ENCODE data around the gene CHDH.

Gene CHDH

GRCh38 chr3:53818221-53819162 lies 27.7 kb downstream of the CHDH start:
- Histone ChIP-seq H3F3A (ENCODE audit: insufficient read depth, low read length) (no peaks in the 10 kb centered on the region), H3K9me2 (ENCODE audit: low read depth, low read length) (no peaks in the 10 kb centered on the region), H3K4me1 (ENCODE audit: insufficient read depth, low read length, severe bottlenecking) (no peaks in the 10 kb centered on the region), H2AFZ (ENCODE audit: low read length) (no peak overlapping the region), H4K20me1 (ENCODE audit: insufficient read depth, low read length) (no peaks in the 10 kb centered on the region), H3K9me3 (ENCODE audit: low read length) (no peaks in the 10 kb centered on the region), H3K27me3 (ENCODE audit: insufficient read depth, low read length) (no peaks in the 10 kb centered on the region), H3K79me2 (ENCODE audit: insufficient read depth, low read length) (no peaks in the 10 kb centered on the region), H3K36me3 (ENCODE audit: insufficient read depth, low read length) (no peaks in the 10 kb centered on the region), H3K4me3 (ENCODE audit: low read depth, low read length, poor library complexity, severe bottlenecking) (no peak overlapping the region), H3K4me2 (ENCODE audit: low read length) (no peak overlapping the region), H3K9ac (ENCODE audit: low read length) (no peak overlapping the region), H3K27ac (ENCODE audit: low read depth, low read length, poor library complexity, severe bottlenecking) (no peak overlapping the region)
- TF ChIP-seq EZH2 (IDR thresholded peaks at IDR 0.05; ENCODE audit: borderline replicate concordance, low read length) (no peak), CTCF (IDR thresholded peaks at IDR 0.05; ENCODE audit: low read length) (no peak)

GRCh38 chr3:53817809-53818208 lies 28.4 kb downstream of the CHDH start:
- H3K4me1 ChIP-seq (ENCODE audit: insufficient read depth, low read length, severe bottlenecking): no peaks in the 10 kb centered on the region
- H3K27me3 ChIP-seq (ENCODE audit: insufficient read depth, low read length): no peaks in the 10 kb centered on the region
- no peak overlapping the region for H3K27ac ChIP-seq (ENCODE audit: low read depth, low read length, poor library complexity, severe bottlenecking)
- H3K9ac ChIP-seq (ENCODE audit: low read length): no peak overlapping the region
- H3F3A ChIP-seq (ENCODE audit: insufficient read depth, low read length): no peaks in the 10 kb centered on the region
- no peak overlapping the region for H2AFZ ChIP-seq (ENCODE audit: low read length)
- H3K79me2 ChIP-seq (ENCODE audit: insufficient read depth, low read length): no peaks in the 10 kb centered on the region
- H3K36me3 ChIP-seq (ENCODE audit: insufficient read depth, low read length): no peaks in the 10 kb centered on the region
- no peaks in the 10 kb centered on the region for H3K9me2 ChIP-seq (ENCODE audit: low read depth, low read length)
- no peak overlapping the region for H3K4me3 ChIP-seq (ENCODE audit: low read depth, low read length, poor library complexity, severe bottlenecking)
- H4K20me1 ChIP-seq (ENCODE audit: insufficient read depth, low read length): no peaks in the 10 kb centered on the region
- H3K9me3 ChIP-seq (ENCODE audit: low read length): no peaks in the 10 kb centered on the region
- TF ChIP-seq EZH2 (IDR thresholded peaks at IDR 0.05; ENCODE audit: borderline replicate concordance, low read length) (no peak), CTCF (IDR thresholded peaks at IDR 0.05; ENCODE audit: low read length) (no peak)
- H3K4me2 ChIP-seq (ENCODE audit: low read length): no peak overlapping the region

GRCh38 chr3:53817211-53817610 lies 29.0 kb downstream of the CHDH start:
- H3K4me3 ChIP-seq (ENCODE audit: low read depth, low read length, poor library complexity, severe bottlenecking): no peak overlapping the region
- H3K9ac ChIP-seq (ENCODE audit: low read length): no peak overlapping the region
- H3F3A ChIP-seq (ENCODE audit: insufficient read depth, low read length): no peaks in the 10 kb centered on the region
- H3K27me3 ChIP-seq (ENCODE audit: insufficient read depth, low read length): no peaks in the 10 kb centered on the region
- H3K79me2 ChIP-seq (ENCODE audit: insufficient read depth, low read length): no peaks in the 10 kb centered on the region
- H3K27ac ChIP-seq (ENCODE audit: low read depth, low read length, poor library complexity, severe bottlenecking): no peak overlapping the region
- H3K9me3 ChIP-seq (ENCODE audit: low read length): no peaks in the 10 kb centered on the region
- H3K4me2 ChIP-seq (ENCODE audit: low read length): no peak overlapping the region
- H2AFZ ChIP-seq (ENCODE audit: low read length): no peak overlapping the region
- no peaks in the 10 kb centered on the region for H3K9me2 ChIP-seq (ENCODE audit: low read depth, low read length)
- H3K4me1 ChIP-seq (ENCODE audit: insufficient read depth, low read length, severe bottlenecking): no peaks in the 10 kb centered on the region
- H4K20me1 ChIP-seq (ENCODE audit: insufficient read depth, low read length): no peaks in the 10 kb centered on the region
- TF ChIP-seq EZH2 (IDR thresholded peaks at IDR 0.05; ENCODE audit: borderline replicate concordance, low read length) (no peak), CTCF (IDR thresholded peaks at IDR 0.05; ENCODE audit: low read length) (no peak)
- no peaks in the 10 kb centered on the region for H3K36me3 ChIP-seq (ENCODE audit: insufficient read depth, low read length)
